Stimulated activated CD4-positive, alpha-beta T cell treated with anti-CD3 and anti-CD28 coated beads, Interleukin-2, amount 100 ng/mL, for 24 hours (primary cell): ENCODE measurements around the gene KIF26A.

Experiments used
- DNase-seq, 2 donors: peaks; one replicate each; pipeline ENCODE4 v3.0.0-alpha.2; 2020

Gene KIF26A

DNA sequence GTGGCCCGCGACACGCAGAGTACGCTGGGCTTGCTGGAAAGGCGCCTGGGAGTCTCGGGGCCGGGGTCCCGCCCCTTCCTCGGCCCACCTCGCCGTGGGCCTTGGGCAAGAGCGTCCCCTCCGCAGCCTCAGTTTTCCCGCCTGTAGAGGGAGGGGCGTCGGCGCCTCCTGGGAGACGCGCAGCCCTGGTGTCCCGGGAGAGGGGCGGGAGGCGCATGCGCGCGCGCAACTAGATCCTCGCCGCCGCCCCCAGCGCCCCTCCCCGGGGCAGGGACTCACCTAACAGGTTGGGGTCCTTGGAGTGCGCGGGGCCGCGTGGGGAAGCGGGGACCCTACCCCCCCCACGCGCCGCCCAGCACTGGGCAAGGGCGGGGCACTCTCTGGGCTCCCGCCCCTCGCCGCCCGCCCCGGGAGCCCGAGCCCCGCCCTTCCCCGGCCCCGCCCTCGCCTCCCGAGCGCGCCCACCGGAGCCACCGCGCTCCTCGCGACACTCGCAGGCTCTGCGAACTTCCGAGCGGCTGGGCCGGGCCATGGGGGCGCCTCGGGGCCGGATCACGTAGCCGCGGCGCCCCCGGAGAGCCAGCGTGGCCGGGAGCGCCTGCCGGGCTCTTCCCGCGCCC lies at the start of gene KIF26A:
TSS of gene KIF26A (plus strand) at position 490 of the 620 bp plus-strand sequence. CDS start 136 bp downstream, outside the sequence.
- DNase-seq = peak in 1 of 2 donors; percentile 57

DNA sequence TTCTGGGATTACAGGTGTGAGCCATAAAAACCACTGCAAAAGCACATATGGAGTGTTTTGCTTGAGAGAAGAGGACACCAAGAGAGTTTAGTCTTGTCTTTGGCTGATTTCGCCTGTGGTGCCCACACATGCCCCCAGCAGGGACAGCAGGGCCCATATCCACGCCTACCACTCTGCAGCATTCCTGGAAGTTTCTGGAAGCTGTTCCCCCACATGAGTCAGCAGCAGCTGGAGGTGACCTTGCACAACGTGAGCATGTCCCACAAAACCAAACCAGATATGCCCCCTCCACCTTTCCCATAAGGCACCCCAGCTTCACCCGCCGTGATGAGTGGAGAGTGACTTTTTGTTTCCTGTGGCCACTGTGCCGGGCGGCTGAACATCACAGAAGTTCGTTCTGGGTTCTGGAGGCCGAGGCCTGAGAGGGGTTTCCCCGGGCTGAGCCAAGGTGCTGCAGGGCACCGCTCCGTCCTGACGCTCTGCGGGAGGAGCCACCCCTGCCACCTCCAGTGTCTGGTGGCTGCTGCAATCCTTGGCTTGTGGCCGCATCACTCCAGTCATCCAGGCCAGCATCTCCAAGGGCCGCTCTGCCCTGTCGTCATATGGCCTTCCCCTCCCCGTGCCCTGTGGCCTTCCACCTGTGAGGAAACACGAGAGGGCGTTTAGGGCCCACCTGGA lies 48.2 kb upstream of the KIF26A start:
- DNase-seq = no peak

DNA sequence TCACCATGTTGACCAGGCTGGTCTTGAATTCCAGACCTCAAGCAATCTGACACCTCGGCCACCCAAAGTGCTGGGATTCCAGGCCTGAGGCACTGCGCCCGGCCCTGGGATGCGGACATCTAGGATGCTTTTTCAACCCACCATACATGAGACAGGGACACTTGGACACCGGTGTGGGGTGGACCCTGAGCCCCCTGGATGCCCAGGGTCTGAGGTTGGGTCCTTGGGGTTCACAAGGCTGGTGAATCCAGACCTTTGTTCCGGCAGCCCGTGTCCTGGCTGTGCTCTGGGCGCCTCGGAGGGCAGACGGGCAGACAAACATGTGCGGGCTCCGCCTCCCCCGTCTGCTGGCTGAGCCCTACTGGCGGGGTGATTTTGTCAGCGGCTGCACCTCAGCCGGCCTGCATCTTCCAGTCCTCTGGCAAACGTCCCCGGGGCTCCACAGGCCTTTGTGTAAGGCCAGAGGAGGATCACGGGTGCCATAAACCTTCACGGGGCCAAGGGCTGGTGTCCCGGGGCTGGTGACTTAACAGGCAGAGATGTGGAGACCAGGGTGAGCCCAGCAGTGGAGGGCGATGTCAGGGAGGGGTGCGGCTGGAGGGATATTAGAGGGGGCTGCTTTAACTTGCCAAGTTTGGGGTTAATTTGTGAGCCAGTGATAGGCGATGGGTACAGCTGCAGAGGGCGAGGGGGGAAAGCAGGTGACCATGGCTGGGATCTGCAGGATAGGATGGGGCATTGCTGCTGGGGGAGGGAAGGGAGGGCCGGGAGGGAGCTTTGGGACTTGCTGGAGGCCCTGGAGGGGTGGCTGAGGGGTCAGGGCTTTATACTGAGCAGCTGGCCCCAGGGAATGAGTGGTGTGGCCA lies 47.1 kb upstream of the KIF26A start:
- no peak for DNase-seq

DNA sequence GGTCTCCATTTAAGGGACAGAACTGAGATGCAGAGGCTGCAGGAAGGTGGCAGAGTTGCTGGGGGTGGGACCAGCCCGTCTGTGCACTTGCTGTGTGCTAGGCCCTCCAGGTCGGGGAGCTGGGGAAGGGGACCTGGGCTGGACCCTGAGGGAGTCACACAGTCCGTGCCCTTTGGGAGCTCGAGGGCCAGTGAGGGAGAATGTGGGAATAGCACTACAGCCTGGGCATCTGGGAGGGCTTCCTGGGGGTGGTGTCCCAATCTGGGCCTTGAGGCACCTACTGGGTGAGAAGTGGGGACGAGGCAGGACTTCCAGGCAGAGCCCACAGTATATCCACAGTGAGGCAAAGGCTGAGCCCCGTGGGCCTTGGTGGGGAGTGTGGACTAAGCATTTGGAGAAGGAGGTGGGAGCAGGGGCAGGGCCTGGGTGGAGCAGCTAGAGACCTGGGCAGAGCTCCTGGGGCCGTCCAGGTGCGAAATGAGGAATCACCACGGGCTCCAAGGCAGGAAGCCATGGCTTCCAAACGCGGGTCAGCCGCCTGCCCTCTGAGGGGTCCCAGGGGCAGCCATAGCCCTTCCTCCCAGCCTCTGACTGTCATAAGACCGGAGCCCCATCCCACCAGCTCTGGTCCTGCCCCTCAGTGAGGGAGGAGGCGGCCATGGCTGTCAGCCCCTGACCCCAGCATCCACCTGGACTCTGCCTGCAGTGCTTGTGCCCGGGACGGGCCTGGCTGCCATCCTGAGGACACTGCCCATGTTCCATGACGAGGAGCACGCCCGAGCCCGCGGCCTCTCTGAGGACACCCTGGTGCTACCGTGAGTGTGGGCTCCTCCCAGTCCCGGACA lies 46.2 kb upstream of the KIF26A start:
- DNase-seq = no peak

DNA sequence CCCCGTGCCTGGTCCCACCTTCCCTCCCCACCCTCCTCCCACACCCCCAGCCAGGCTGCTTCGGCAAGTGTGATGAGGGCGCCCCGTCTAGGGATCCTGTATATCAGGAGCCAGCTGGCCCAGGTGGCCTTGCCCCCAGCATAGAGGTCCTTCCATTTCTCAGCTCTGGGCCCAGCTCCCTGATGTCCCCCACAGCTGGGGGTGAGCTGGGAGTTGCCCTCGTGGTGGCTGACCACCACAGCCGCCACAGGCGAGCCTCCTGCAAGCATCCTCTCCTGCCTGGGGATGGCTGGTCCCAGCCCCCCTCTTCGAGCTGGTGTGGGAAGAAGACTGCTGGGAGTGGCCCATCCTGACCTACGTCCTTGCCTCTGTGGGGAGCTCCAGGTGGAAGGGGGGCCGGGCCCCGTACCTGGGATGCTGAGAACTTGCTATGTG lies 45.4 kb upstream of the KIF26A start:
- no peak for DNase-seq

DNA sequence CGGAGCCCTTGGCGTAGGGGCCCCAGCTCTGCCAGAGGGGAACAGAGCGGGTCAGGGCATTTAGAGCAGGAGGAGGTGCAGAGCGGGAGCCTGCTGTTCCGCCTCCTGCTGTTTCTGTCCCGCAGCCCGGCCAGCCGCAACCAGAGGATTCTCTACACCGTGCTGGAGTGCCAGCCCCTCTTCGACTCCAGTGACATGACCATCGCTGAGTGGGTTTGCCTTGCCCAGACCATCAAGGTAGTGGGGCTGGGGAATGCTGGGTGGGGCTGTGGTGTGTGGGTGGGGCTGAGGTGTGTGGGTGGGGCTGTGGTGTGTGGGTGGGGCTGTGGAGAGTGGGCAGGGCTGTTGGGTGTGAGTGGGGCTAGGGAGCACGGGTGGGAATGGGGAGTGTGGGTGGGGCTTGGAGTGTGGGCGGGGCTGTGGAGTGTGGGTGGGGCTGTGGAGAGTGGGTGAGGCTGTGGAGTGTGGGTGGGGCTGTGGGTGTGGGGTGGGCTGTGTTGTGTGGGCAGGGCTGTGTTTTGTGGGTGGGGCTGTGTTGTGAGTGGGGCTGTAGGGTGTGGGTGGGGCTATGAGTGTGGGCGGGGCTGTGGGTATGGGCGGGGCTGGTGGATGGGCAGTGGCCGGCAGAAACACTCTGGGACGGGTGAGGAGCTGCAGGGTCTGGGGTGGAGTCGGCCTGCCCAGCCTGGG lies 44.9 kb upstream of the KIF26A start:
- DNase-seq = peak in 1 of 2 donors; percentile 16

DNA sequence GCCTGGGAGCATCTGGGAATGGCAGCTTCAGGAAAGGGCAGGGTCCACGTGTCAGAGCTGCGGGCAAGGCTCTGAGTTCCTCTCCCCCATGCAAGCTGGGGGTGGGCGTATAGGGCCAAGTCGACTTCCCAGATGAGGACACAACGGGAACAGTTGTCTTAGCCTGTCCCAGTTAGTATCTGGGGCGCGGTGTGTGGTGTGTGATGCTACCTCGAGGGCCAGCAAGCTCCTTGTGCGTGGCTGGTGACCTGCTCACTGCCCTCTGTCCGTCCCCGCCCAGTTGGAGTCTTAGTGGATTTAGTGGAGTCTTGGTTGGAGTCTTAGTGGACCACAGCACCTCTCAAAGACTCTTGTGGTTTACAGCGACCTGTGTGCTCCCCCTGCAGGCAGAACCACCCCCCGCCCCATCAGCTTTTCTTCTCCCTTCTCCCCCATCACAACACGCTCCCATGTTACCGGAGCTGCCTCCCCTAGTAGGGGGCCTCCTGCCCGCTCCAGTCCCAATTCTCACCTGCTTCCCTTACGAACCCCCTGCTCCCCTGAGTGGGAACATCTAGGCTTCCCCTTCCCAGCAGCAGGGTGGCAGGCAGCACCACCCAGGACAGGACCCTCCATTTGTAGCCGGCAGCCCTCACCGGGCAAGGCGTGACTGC lies 44.2 kb upstream of the KIF26A start:
- no peak for DNase-seq

DNA sequence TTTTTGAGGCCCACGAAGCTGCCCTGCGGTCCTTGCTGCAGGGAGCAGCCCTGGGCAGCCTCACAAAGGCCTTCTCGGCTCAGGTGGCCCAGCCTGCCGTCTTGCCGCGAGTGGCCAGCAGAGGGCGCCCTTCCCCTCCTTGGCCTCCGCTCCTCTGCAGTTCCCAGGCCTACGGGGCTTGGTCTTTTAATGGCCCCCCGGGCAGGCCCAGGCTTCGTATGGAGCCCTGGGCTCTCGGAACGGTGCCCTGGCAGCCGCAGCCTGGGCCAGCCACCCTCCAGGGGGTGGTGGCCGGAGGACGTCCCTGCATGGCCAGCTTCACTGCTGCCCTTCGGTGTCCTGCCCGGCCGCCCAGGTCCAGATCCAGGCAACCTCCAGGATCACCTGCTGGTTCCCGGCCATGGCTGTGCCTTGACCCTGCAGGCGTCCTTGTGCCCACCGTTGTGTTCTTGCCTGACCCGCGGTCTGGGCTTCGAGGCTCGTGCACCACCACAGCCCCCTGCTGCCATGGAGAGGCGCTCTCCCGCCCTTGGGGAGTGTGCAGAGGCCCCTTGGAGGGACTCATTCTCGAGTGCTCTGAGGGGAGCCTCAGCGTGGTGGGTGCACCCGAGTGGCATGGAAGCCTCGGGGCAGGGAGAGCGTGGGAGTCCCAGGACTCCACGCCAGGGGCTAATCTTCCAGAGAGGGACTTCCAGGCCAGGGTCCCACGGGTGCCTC lies 43.5 kb upstream of the KIF26A start:
- DNase-seq = peak; percentile 84 to 86

DNA sequence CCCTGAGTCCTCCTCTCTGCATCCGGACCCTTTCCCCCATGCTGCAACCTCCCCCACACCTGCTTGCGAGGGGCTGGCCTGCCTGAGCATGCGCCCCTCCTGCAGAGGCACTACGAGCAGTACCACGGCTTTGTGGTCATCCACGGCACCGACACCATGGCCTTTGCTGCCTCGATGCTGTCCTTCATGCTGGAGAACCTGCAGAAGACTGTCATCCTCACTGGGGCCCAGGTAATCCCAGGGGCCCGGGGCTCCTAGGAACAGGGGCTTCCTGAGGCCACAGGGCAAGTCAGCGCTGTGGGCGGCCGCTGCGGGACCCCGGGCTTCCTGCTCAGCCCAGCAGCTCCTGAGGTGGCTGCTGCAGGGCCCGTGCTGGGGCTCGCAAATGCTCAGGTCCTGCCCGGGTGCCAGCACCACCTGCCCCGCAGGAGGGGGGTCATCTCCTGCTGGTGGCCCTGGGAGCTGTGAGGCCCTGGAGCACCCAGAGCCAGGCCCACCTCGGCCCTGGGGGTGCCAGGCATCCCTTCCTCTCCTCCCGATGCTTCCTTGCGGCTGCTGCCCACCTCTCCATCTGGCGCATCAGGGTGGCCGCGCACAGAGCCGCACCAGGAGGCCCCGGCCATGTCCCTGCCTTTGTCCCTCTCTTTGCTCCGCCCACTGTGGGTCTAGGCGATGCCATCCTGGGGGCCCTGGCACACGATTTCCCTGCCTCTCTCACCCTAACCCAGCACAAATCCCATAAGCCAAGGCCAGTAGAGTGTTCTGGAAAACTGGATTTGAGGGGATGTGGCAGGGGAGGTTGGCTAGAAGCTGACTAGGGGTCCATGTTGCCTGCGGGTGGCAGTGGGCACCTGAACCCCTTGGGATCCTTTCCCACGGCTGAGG lies 42.7 kb upstream of the KIF26A start:
- no peak for DNase-seq

DNA sequence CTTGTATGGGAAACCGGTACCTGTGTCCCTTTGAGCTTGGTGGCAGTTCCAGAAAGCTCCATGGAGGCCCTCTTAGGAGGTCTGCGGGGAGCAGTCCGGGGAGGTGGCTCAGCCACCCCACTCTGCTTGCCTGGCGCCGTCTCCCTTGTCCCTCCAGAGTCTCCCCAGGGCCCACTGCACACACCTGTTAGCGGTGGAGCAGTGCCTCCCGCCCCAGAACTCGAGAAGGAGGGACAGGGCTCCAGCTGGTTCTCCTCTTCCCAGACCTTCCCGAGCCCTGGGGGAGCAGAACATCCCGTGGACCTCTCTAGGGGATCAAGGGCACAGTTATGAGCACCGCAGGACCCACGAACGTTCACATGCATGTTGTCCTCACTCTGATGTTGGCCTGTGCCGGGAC lies 42.1 kb upstream of the KIF26A start:
- DNase-seq = no peak

DNA sequence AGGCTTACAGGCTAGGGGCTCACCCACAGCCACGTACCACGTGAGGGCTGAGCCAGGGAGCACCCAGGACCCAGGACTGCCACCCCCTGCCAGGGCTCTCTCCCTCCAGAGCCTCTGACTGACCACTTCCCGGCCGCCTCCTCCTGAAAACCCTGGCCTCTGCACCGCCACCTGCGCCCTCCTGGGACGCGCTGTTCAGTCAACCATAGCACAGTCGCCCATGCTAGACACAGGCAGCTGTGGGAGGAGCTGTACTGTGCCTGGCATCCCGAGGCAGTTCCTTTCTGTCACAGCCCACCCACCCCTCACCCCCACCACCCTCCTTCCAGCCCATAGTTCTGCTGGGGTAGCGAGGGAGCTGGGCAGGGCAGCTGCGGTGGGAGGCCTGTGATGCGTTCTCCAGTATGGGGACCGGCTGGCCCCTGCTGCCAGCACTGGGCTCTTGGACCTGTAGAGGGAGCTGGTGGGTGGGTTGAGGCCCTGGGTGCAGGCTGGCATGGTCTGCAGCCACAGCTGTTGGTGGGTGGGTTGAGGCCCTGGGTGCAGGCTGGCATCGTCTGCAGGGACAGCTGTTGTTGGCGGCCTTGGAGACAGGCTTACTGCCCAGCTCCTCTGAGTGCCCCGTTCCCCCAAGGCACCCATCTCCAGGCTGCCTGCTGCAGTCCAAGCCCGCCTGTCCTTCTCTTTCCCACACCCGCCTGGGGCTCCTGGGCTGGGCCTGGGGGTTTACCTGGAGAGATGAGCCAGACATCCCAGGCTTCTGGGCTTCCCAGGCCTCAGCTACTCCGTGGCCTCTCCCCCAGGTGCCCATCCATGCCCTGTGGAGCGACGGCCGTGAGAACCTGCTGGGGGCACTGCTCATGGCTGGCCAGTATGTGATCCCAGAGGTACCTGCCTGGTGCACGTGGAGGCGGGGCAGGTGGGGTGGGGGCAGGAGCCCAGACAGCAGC lies 41.4 kb upstream of the KIF26A start:
- no peak for DNase-seq

DNA sequence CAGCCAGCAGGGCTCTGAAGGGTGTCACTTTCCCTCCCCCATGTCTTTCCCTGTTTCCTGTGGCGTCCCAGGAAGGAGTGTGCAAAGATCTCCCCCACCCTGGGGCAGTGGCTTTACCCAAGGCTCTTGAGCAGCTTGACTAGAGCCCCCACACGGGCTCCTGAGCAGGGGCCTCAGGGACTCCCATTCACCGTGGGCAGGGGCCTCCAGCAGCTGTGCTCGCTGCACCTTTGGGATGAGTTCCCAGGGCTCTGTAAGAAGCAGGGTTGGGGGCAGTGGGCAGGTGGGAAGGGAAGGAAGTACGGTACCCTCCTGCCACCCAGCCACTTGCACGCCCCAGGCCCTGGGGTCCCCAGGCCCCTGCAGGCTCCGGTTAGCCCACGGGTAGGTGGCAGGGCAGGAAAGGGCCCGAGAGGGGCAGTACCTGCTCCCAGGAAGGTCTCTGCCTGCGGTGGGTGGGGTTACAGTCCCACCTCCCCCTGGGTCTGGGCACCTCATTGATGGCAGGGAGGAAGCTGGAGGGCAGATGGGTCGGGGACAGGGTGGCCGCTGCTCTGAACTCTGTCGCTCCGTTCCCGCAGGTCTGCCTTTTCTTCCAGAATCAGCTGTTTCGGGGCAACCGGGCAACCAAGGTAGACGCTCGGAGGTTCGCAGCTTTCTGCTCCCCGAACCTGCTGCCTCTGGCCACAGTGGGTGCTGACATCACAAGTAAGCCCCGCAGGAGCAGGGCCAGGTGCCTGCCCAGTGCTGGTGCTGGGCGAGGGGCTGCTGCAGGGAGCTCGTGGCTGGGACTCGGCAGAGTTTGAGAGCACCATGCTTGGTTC lies 39.9 kb upstream of the KIF26A start:
- DNase-seq = no peak

DNA sequence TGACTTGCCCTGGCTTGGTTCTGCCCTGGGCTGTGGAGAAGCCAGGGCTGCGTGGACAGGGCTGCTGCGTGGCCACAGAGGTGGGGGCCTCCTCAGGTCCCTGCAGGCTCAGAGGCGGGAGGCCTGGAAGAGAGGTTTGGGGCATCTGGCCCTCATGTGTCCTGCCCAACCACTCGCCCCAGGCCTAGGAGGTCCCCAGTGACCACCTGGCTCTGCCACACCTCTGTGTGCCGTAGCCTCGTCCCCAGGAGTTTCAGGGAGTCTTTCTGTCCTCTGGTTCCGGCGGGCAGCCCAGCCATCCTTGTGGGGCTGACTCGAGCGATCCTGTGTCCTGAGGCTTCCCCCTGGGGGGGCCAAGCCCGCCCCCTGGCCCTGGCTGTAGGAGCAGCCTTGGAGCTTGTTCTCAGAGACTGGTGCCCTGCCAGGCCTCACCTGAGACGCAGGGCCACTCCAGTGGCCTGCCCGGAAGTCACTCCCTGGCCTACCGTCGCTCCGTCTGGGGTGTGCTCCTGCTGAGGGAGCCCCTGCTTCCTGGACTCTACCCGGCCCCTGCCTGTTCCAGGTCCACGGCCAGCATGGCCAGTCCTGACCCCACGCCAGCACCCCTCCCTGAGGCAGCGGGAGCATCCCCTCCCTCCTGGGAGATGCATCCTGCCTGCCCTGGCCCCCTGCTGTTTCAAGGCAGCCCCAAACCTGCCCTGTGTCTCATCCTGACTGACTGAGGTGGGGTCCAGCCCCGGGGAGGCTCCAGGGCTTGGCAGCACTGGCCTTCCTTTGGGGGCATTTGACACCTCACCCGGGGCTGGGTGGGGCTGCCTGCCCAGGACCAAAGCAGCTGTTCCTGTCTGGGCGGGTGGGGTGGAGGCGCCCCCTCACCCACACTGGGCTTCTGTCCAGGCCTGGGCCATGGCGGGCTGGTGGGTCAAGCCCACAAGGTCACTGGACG lies 39.0 kb upstream of the KIF26A start:
- no peak for DNase-seq

DNA sequence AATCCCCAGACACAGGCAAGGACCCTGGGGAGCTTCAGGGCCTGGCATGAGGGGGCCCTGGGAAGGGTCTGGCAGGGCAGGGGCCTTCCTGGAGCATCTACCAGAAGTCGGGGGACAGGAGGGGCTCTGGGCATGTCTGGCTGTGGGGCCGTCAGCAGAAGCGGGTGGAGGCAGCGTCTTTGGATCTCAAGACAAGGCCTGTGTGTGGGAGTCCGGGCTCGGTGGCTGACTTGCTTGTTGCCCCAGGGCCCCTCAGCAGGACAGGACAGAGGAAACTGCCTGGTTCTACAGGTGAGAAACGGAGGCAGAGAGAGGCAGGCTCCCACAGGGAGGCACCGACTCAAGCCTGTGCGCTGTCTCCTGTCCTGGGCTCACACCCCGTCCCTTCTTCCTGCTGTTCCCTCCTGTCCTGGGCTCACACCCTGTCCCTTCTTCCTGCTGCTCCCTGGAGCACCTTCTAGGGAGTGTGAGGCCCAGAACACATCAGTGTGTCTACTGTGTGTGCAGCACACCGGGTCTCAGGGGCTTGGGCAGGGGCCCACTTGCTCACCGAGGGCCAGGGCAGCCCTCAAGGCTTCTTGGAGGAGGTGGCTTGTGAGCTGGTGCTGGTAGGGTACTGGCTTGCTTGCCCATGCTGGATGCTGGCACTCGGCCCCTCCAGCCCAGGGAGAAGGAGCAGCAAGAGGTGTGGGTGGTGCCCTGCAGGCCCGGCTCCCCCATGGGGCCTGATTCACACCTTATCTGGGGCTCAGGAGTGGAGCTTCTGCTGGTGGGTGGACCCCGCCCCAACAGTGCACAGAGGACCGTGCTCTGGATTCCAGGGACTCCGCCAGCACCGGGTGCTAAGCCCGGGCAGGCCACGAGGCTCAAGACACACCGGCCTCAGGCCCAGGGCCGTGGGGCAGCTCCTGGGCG lies 38.0 kb upstream of the KIF26A start:
- DNase-seq = no peak

DNA sequence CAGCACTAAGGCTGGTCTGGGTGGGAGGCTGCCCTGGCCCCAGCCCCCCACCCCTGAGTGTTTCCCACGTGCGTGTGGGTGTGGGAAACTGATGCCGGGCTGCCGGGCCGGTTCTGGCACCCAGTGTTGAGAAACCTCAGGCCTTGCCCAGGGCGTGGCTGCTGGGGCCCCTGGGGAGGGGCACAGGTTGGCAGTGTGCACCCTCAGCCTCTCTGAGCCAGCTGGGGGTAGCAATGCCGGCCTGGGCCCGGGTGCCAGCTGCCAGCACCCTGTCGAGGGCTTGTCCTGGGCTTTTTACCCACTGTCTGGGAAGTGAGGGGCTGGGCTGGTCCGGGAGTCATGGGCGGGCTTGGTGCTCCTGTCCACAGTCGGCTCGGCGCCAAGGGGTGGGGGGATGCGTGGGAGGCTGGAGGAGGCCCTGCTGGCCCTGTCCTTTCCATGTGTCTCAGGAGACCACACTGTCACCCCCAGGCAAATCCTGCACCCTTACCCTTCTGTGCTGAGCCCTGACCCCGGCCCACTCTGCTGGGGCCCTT lies 37.2 kb upstream of the KIF26A start:
- no peak for DNase-seq
